A549 (cell line): Measurements from ENCODE around the gene NTSR1. TPM values are rescaled to one million over a fixed set of nuclear protein-coding genes. Genes with fewer than 3 reads are reported as not detected.

Source experiments
- ATAC-seq, 2 experiments: fragments of 200-7000 bp in 1 of 2; fragments of >200 bp in 1 of 2; cut with Nextera tagmentation in 1 of 2; cut with Tn5 transposase in 1 of 2; 3 replicates each; pipeline versions ENCODE4 v1.8.0 to v1.9.1; 2018 to 2020; ENCODE audit warnings: mild to moderate bottlenecking in 1 of 2, moderate library complexity in 1 of 2
- CTCF ChIA-PET: fragments of 300-600 bp; sonication (Branson Sonifier 250); formaldehyde crosslinking; extraction: SDS; loops from one replicate; lab custom pipeline; 2021; ENCODE audit warnings: antibody characterized with exemption, inconsistent platforms; lab: Yijun Ruan, JAX
- POLR2A ChIA-PET: fragments of 350-600 bp; formaldehyde crosslinking; extraction: SDS; loops from one replicate; lab custom pipeline; 2021; ENCODE audit warnings: antibody characterized with exemption, inconsistent platforms; lab: Yijun Ruan, JAX
- DNase-seq, 2 experiments: peaks; one replicate each; pipeline versions ENCODE4 v3.0.0 to v3.0.0-alpha.2; 2011 to 2016; ENCODE audit warnings: low read depth in 1 of 2, low spot score in 1 of 2
- FAIRE-seq: peaks from 2 replicates; lab custom pipeline; 2011; peaks lifted over from hg19 to GRCh38; lab: Jason Lieb, UNC
- H3K27ac ChIP-seq, 2 experiments: fragments of >200 bp; sonication (Bioruptor Twin); formaldehyde crosslinking; 3 replicates each; pipeline ENCODE4 v1.5.1; 2016 to 2017
- H3K4me1 ChIP-seq: fragments of >200 bp; sonication (Bioruptor Twin); formaldehyde crosslinking; 3 replicates; pipeline ENCODE4 v1.6.1; 2016
- H3K4me2 ChIP-seq: fragments of >200 bp; sonication (Bioruptor Twin); formaldehyde crosslinking; 3 replicates; pipeline ENCODE4 v1.6.1; 2016
- H3K4me3 ChIP-seq: fragments of >200 bp; sonication (Bioruptor Twin); formaldehyde crosslinking; 3 replicates; pipeline ENCODE4 v1.5.1; 2016
- H3K9me3 ChIP-seq: fragments of >200 bp; sonication (Bioruptor Twin); formaldehyde crosslinking; 3 replicates; pipeline ENCODE4 v1.6.1; 2016
- CBX2 ChIP-seq: fragments of 200-600 bp; sonication (generic); IDR thresholded peaks from 2 replicates; pipeline ENCODE4 v1.6.1; 2016; ENCODE audit warnings: low read depth, mild to moderate bottlenecking, borderline replicate concordance
- CEBPB ChIP-seq, 2 experiments: fragments of >200 bp in 1 of 2; sonication (Bioruptor Twin) in 1 of 2; formaldehyde crosslinking in 1 of 2; IDR thresholded peaks; 2 replicates each; pipeline ENCODE4 v1.6.1; 2012 to 2016
- CHD4 ChIP-seq: fragments of 200-600 bp; sonication (generic); IDR thresholded peaks from 2 replicates; pipeline ENCODE4 v1.6.1; 2016; ENCODE audit warnings: antibody characterized with exemption, mild to moderate bottlenecking, borderline replicate concordance
- CTCF ChIP-seq: fragments of >200 bp; sonication (Bioruptor Twin); formaldehyde crosslinking; IDR thresholded peaks from 3 replicates; pipeline ENCODE4 v1.5.1; 2016
- ELK1 ChIP-seq: fragments of 150-350 bp; IDR thresholded peaks from 2 replicates; pipeline ENCODE4 v1.6.1; 2014; ENCODE audit warnings: low read depth, mild to moderate bottlenecking, low read length
- FOSL2 ChIP-seq, 2 experiments: fragments of 450-650 bp in 1 of 2; fragments of >200 bp in 1 of 2; sonication (Bioruptor Twin) in 1 of 2; formaldehyde crosslinking; IDR thresholded peaks; 2 replicates each; pipeline versions ENCODE4 v1.5.0 to v1.6.1; 2016 to 2020; ENCODE audit warnings: mild to moderate bottlenecking in 1 of 2, moderate library complexity in 1 of 2
- HOXA7 ChIP-seq: fragments of 250-450 bp; sonication (Bioruptor Pico); IDR thresholded peaks from 2 replicates; pipeline ENCODE4 v1.5.0; 2020; ENCODE audit warnings: mild to moderate bottlenecking, moderate library complexity
- HOXB13 ChIP-seq: fragments of 250-450 bp; sonication (Bioruptor Pico); IDR thresholded peaks from 2 replicates; pipeline ENCODE4 v1.5.0; 2020; ENCODE audit warnings: low read depth, mild to moderate bottlenecking, moderate library complexity
- KDM1A ChIP-seq: fragments of 200-600 bp; sonication (generic); IDR thresholded peaks from 2 replicates; pipeline ENCODE4 v1.6.1; 2016; ENCODE audit warnings: low read depth, mild to moderate bottlenecking
- KDM5A ChIP-seq: fragments of 200-600 bp; sonication (generic); IDR thresholded peaks from 2 replicates; pipeline ENCODE4 v1.6.1; 2016; ENCODE audit warnings: antibody characterized with exemption, mild to moderate bottlenecking
- MAFK ChIP-seq: fragments of 450-650 bp; IDR thresholded peaks from 2 replicates; pipeline ENCODE4 v1.6.1; 2014; ENCODE audit not compliant: partially characterized antibody
- PBX3 ChIP-seq: IDR thresholded peaks from 2 replicates; pipeline ENCODE4 v1.6.1; 2012
- SMC3 ChIP-seq: fragments of >200 bp; sonication (Bioruptor Twin); formaldehyde crosslinking; IDR thresholded peaks from 3 replicates; pipeline ENCODE4 v1.6.1; 2018; ENCODE audit warnings: inconsistent platforms
- TFCP2L1 ChIP-seq: fragments of 250-450 bp; sonication (Bioruptor Pico); IDR thresholded peaks from 2 replicates; pipeline ENCODE4 v1.5.0; 2021; ENCODE audit warnings: mild to moderate bottlenecking
- ZC3H11A ChIP-seq: fragments of 450-650 bp; IDR thresholded peaks from 2 replicates; pipeline ENCODE4 v1.6.1; 2014; ENCODE audit warnings: antibody characterized with exemption, mild to moderate bottlenecking
- WGBS: methylation state at CpG from one replicate; pipeline ENCODE4 v1.1.6; 2017; ENCODE audit errors: missing lambda C conversion rate; 5-methylcytosine and 5-hydroxymethylcytosine counted together
- polyA plus RNA-seq, 4 experiments: library from polyadenylated mRNA; depleted of rRNA in 3 of 4; stranded (reverse); fragments of >200 nt; fragmentation: RNase III in 1 of 4; extraction: RNeasy Plus Mini Kit Qiagen cat#74134 plus additional on column Dnase treatment in 1 of 4; gene quantifications; 2 replicates in 3 of 4; 3 replicates in 1 of 4; pipeline ENCODE4 v1.2.3, GENCODE V29; 2011 to 2017

The NTSR1 gene
- polyA plus RNA-seq, 2 of the 4 experiments (the other 2 are of a cell fraction): 0.03 TPM; not detected in 1

GRCh38 chr20:62710886-62711702 is 2.5 kb downstream of the NTSR1 start (continued):
- no peak for TF ChIP-seq CTCF
- TF ChIP-seq KDM1A: no peak
- TF ChIP-seq MAFK: no peak

- WGBS: 66% methylated on average over 22 of the region's 23 CpGs
- ChIA-PET CTCF (interaction anchor here (1.7 to 16.9 kb wide), 2 partner anchors 8 to 79 kb away, joined by 7 to 250 read pairs; no protein-coding TSS in a partner anchor), POLR2A (no interaction called here)
- H3K9me3 ChIP-seq: no peaks in the 10 kb centered on the region
- FAIRE-seq: no peak
- DNase-seq: no peak
- no peak overlapping the region for H3K4me2 ChIP-seq
- TF ChIP-seq KDM5A (no peak), SMC3 (no peak), HOXB13 (no peak)
- TF ChIP-seq, all 56 proteins: peak for 0
- H3K4me1 ChIP-seq: peaks cover 13% of the 10 kb centered on the region; the same call in 2 of the 3 replicates
- no peak overlapping the region for H3K4me3 ChIP-seq
- H3K27ac ChIP-seq: no peak overlapping the region
- no peak for ATAC-seq
Observed at GRCh38 chr20:62711703-62712101, 3.1 kb downstream of the NTSR1 start.

GRCh38 chr20:62712606-62713005 is 4.0 kb downstream of the NTSR1 start:
- H3K27ac ChIP-seq: no peak overlapping the region

GRCh38 chr20:62714006-62714405 is 5.4 kb downstream of the NTSR1 start:
- WGBS: 89% methylated on average over 10 of the region's 10 CpGs
- no peak overlapping the region for H3K4me3 ChIP-seq
- FAIRE-seq: no peak
- ChIA-PET POLR2A (no interaction called here), CTCF (interaction anchor here (2.7 kb wide), 1 partner anchor 10 kb away, joined by 8 read pairs; no protein-coding TSS in a partner anchor)
- H3K9me3 ChIP-seq: no peaks in the 10 kb centered on the region
- H3K4me2 ChIP-seq: no peak overlapping the region
- peaks cover 5% of the 10 kb centered on the region; the same call in 1 of the 3 replicates for H3K4me1 ChIP-seq
- no peak for DNase-seq
- no peak for TF ChIP-seq ELK1
- TF ChIP-seq FOSL2 (IDR thresholded peaks at IDR 0.05): no peak
- no peak for TF ChIP-seq FOSL2 (CRISPR knock-in tag; IDR thresholded peaks at IDR 0.05)
- TF ChIP-seq CTCF: no peak
- TF ChIP-seq CBX2: no peak
- no peak for TF ChIP-seq CEBPB (IDR thresholded peaks at IDR 0.05)
- no peak for TF ChIP-seq HOXB13
- no peak overlapping the region for H3K27ac ChIP-seq
- ATAC-seq: no peak

More at GRCh38 chr20:62712606-62713005, 4.0 kb downstream of the NTSR1 start:
- ChIA-PET CTCF (interaction anchor here (1.7 to 16.9 kb wide), 2 partner anchors 9 to 78 kb away, joined by 7 to 250 read pairs; no protein-coding TSS in a partner anchor), POLR2A (no interaction called here)
- TF ChIP-seq TFCP2L1 (CRISPR knock-in tag) (no peak), CHD4 (no peak), ZC3H11A (no peak), PBX3 (no peak), HOXA7 (CRISPR knock-in tag) (no peak)
- DNase-seq (no peak), ATAC-seq (no peak), FAIRE-seq (no peak)
- WGBS: 62% methylated on average over 3 of the region's 8 CpGs
- no peaks in the 10 kb centered on the region for H3K9me3 ChIP-seq
- H3K4me3 ChIP-seq: no peak overlapping the region
- no peak overlapping the region for H3K4me2 ChIP-seq
- peaks cover 13% of the 10 kb centered on the region; the same call in 2 of the 3 replicates for H3K4me1 ChIP-seq
